ENCODE data around the gene UTS2B.
"Not testable (repeated sequence)": the region's sequence is repeated elsewhere in the genome, so short reads cannot be mapped to it uniquely, and the experiment has no call there.

UTS2B gene

GRCh38 chr3:191320316-191320715 is 10.0 kb downstream of the UTS2B start:
- no peak for DNase-seq

- no peak for DNase-seq
Measured at GRCh38 chr3:191316876-191317603, 13.3 kb downstream of the UTS2B start.

- no peak for DNase-seq
Measured at GRCh38 chr3:191314109-191314728, 16.1 kb downstream of the UTS2B start.

GRCh38 chr3:191313296-191313695 is 17.0 kb downstream of the UTS2B start:
- DNase-seq: no peak

DNA sequence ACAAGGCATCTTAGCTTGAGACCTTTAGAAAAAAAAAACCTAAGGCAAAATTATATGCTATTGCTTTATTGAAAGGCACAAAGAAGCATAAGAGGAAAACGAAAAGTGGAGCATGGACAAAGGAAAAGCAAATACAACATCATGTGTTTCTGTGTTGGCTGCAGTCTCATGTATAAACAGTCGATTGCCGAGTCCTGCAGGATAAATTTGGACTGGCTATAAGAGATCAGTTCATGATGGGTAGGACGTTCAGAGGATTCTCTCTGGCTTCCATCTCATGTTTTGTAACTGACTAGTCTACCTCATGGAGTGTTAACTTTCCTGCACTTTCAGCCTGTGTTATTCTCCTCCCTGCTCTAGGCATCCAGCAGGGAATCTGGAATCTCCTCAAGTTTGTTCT is 23.0 kb downstream of the UTS2B start:
- DNase-seq: no peak

- no peak for DNase-seq
Measured at GRCh38 chr3:191306428-191306827, 23.9 kb downstream of the UTS2B start.

- DNase-seq: no peak
Measured at GRCh38 chr3:191303596-191303995, 26.7 kb downstream of the UTS2B start.

- DNase-seq: no peak
Measured at GRCh38 chr3:191302451-191302850, 27.9 kb downstream of the UTS2B start.

- no peak for DNase-seq
Measured at GRCh38 chr3:191301782-191302411, 28.4 kb downstream of the UTS2B start.

GRCh38 chr3:191301017-191301416 is 29.3 kb downstream of the UTS2B start:
- DNase-seq: no peak

- DNase-seq: no peak
Measured at GRCh38 chr3:191300422-191300821, 29.9 kb downstream of the UTS2B start.

DNA sequence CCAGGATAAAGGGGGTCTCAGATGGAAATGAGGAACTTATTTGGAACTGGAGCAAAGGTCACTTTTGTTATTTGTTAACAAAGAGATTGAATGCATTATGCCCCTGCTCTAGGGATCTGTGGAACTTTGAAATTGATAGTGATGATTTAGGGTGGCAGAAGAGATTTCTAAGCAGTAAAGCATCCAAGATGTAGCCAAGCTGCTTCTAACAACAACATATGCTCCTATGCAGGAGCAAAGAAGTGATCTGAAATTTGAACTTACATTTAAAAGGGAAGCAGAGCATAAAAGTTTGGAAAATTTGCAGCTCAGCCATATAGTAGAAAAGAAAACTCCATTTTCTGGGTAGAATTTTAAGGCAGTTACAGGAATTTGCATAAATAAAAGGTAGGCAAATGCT is 31.5 kb downstream of the UTS2B start:
- DNase-seq: no peak

GRCh38 chr3:191296041-191296541 is 34.2 kb downstream of the UTS2B start:
- DNase-seq: no peak

DNA sequence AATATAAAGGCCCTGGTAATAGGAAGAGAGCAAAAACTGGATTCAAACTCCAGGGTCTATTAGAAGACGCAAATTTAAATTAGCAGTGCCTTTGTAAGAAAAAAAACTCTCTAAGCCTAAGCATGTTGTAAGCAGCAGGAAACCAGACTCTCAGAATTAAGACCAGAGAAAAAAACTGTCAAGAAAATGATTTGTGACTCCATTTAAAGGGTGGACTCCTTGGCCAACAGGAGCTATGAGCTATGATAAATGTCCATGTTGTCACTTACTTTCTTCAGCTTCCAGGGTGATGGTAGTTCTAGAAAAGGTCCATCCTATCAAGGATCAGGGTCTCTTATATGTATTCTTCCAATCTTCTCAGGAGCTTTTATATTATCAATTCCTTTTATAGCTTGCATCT is 36.0 kb downstream of the UTS2B start:
- DNase-seq: no peak

DNA sequence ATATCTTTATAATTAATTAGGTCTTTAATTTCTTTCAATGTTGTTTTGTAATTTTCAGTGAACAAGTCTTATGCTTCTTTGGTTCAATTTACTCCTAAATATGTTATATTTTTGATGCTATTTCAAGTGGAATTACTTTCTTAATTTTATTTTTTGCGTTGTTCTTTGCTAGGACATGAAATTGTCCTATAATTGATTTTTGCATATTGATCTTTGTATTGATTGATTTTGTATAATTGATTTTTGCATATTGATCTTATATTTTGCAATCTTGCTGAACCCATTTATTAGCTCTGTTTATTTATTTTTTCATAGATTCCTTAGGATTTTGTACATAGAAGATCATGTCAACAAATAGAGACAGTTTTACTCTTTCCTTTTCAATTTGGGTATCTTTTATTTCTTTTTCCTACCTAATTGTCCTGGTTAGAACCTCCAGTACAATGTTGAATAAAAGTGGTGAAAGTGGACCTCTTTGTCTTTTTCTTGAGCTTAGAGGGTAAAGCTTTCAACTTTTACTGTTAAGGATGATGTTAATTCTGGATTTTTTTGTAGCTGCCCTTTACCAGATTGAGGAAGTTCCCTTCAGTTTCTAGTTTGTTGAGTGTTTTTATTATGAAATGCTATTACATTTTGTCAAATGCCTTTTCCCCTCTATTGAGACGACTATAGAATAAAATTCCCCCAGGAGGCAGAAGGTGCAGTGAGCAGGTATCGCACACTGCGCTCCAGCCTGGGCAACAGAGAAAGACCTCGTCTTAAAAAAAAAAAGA is 37.9 kb downstream of the UTS2B start:
- DNase-seq: no peak

DNA sequence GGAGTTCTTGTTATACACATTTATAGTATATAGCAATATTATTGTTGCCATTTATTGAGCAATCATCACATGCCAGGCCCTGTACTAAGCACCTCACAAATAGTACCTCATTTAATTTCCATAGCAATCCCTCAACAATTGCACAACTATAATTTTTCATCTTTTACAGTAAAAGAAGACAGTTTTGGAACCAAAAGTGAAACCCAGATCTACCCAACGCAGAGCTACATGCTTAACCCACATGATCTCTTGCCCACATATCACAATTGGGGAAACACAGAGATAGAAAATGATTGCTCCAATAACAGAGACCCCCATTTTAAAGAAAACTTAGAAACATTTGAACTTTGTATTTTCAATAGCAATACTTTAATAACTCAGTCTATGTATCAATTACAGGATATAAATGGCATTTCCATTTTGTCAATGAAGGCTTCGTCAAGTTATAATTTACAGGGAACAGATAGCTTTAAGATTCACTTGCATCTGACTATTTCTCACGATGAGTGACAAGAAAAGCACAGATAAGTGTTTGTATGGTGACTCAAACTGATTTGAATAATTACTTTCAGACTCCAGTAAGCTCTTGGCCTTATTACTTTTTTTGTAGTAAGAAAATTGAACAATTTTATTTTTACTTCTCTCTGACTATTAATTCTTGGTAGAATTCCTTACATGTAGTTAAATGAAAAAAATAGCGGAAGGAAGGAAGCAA is 39.9 kb downstream of the UTS2B start:
- DNase-seq: no peak

DNA sequence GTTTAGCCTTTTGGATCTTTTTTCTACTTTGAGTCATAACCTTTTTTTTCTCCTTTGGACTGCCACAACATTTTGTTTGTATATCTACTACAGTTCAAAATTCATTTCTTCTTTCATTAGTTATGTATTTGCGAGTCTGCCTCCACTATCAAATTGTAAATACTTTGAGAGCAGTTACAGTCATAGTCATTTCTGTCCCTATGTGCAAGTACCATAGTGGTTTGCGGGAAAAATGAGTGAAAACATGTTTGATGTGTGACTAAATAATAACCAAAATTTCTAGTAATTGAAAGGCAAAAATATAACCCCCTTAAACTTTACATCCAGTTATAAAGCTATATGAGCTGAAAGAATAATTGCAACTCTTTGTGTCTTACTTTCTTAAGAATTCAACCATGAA is 46.9 kb downstream of the UTS2B start:
- no peak for DNase-seq

- no peak for DNase-seq
Measured at GRCh38 chr3:191282251-191283185, 47.8 kb downstream of the UTS2B start.

DNA sequence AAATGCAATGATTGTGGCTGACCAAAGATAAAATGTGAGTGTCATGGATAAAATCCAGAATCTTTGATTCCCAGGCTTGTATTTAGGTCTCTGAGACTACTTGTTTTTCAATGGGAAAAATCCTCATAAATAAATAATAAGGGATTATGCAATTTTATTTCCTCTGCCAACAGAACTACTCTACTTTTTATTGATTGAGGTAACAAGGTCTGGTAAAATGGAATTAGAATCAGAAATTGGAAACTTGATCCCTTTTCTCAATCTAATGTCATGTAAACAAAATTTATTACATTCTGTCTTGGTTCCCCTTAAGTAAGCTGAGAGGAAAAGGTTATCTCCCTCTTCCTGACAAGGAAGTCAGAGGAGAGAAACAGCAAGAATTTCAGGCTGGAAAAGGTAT is 49.4 kb downstream of the UTS2B start:
- no peak for DNase-seq

DNA sequence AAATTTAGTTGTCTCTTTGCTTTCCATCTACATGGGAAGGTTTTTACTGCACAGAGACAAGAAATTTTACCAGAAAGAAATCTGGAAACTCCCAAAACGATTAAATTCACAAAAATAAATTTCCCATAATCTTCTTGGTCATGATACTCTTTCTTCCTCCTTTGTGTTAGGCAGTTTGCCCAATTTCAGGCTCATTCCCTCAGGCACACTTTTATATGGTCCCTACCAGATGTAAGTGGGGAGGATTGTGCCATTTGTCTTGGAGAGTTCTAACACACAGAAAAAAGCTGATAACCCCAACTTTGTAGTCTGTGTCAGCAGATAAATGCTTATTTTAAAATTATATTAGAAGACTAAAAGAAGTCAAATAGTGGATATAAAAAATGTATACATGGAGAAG is 50.2 kb downstream of the UTS2B start:
- DNase-seq: no peak

DNA sequence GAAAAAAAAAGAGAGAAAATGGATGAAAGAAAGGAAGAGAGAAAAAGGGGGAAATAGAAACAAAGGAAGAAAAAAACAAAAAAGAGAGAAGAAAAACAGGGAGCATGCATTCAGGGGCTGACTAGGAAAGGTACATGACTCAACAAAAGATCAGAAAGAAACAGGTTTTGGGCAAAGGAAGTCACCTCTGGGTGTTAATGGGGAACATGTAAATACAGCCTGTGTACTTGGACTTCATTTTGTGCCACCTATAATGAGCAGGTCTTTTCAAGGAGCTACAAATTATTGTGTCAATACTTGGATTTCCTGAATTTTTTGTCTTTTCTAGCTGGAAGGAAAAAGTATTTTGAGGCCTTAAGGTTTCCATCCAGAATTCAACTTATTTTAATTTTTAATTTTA is 54.6 kb downstream of the UTS2B start:
- DNase-seq: no peak

- not testable (repeated sequence) for DNase-seq
Measured at GRCh38 chr3:191275244-191275643, 55.1 kb downstream of the UTS2B start.

Measured in GF-D8 (cell line).